HEK293 (cell line): ENCODE data around the gene PHF19.

ENCODE experiments used
- CTCF ChIP-seq: fragments of 450-650 bp; formaldehyde crosslinking; IDR thresholded peaks from 2 replicates; pipeline ENCODE4 v1.5.1; 2016; ENCODE audit warnings: missing biosample characterization, missing genetic modification characterization
- GFI1B ChIP-seq: fragments of 450-650 bp; formaldehyde crosslinking; IDR thresholded peaks from 2 replicates; pipeline ENCODE4 v1.5.1; 2016; ENCODE audit warnings: missing biosample characterization, missing genetic modification characterization
- KLF10 ChIP-seq: fragments of 450-650 bp; IDR thresholded peaks from 2 replicates; pipeline ENCODE4 v1.5.1; 2018; ENCODE audit warnings: missing biosample characterization, mild to moderate bottlenecking, missing genetic modification characterization
- KLF7 ChIP-seq: fragments of 450-650 bp; formaldehyde crosslinking; IDR thresholded peaks from 2 replicates; pipeline ENCODE4 v1.5.1; 2016; ENCODE audit warnings: missing biosample characterization, missing genetic modification characterization, borderline replicate concordance
- ZNF133 ChIP-seq: fragments of 450-650 bp; formaldehyde crosslinking; IDR thresholded peaks from 2 replicates; pipeline ENCODE4 v1.5.1; 2016; ENCODE audit warnings: missing biosample characterization, missing genetic modification characterization
- ZNF138 ChIP-seq: fragments of 450-650 bp; formaldehyde crosslinking; IDR thresholded peaks from 2 replicates; pipeline ENCODE4 v1.5.1; 2016; ENCODE audit warnings: missing biosample characterization, missing genetic modification characterization, borderline replicate concordance
- ZNF274 ChIP-seq, 2 experiments: fragments of 200-500 bp in 1 of 2; fragments of 450-650 bp in 1 of 2; sonication (Bioruptor generic) in 1 of 2; formaldehyde crosslinking in 1 of 2; IDR thresholded peaks; 2 replicates each; pipeline versions ENCODE4 v1.5.1 to v1.6.1; 2014 to 2016; ENCODE audit warnings: borderline replicate concordance in 1 of 2, inconsistent platforms in 1 of 2, low read length in 1 of 2, missing biosample characterization in 1 of 2, missing genetic modification characterization in 1 of 2
- ZNF350 ChIP-seq: fragments of 450-650 bp; formaldehyde crosslinking; IDR thresholded peaks from 2 replicates; pipeline ENCODE4 v1.5.0; 2017; ENCODE audit warnings: missing biosample characterization, mild to moderate bottlenecking, missing genetic modification characterization
- ZNF398 ChIP-seq: fragments of 450-650 bp; formaldehyde crosslinking; IDR thresholded peaks from 2 replicates; pipeline ENCODE4 v1.5.1; 2017; ENCODE audit warnings: missing biosample characterization, missing genetic modification characterization
- ZNF510 ChIP-seq: fragments of 450-650 bp; formaldehyde crosslinking; IDR thresholded peaks from 2 replicates; pipeline ENCODE4 v1.5.1; 2018; ENCODE audit warnings: mild to moderate bottlenecking, missing genetic modification characterization, missing biosample characterization; ENCODE audit not compliant: insufficient replicate concordance
- ZNF530 ChIP-seq: fragments of 450-650 bp; formaldehyde crosslinking; IDR thresholded peaks from 2 replicates; pipeline ENCODE4 v1.5.1; 2016; ENCODE audit warnings: low read depth, missing biosample characterization, missing genetic modification characterization
- ZNF626 ChIP-seq: fragments of 450-650 bp; sonication (Bioruptor Pico); formaldehyde crosslinking; IDR thresholded peaks from 2 replicates; pipeline ENCODE4 v1.5.1; 2018; ENCODE audit warnings: missing biosample characterization, missing genetic modification characterization, inconsistent platforms
- ZNF76 ChIP-seq: fragments of 450-650 bp; formaldehyde crosslinking; IDR thresholded peaks from 2 replicates; pipeline ENCODE4; 2016; ENCODE audit warnings: low read depth, missing biosample characterization, missing genetic modification characterization, borderline replicate concordance

- TF ChIP-seq ZNF133 (tag by site-specific recombination) (no peak), ZNF626 (tag by site-specific recombination) (no peak), KLF7 (tag by site-specific recombination) (no peak), ZNF76 (no peak), ZNF530 (tag by site-specific recombination) (no peak), ZNF138 (no peak), KLF10 (no peak), CTCF (tag by site-specific recombination) (no peak), ZNF398 (tag by site-specific recombination) (no peak), ZNF510 (tag by site-specific recombination) (no peak), ZNF274 (IDR thresholded peaks at IDR 0.05; ENCODE audit: low read length) (no peak), ZNF274 (tag by site-specific recombination; IDR thresholded peaks at IDR 0.05; ENCODE audit: borderline replicate concordance) (no peak), ZNF350 (tag by site-specific recombination) (no peak), GFI1B (tag by site-specific recombination) (no peak)
Measured at GRCh38 chr9:120818595-120818994, 58.4 kb downstream of the PHF19 start.
